Testis (tissue), 2 donors: ENCODE results near the gene CEP83.

Experiments used
- CTCF ChIP-seq, 3 experiments: fragments of 450-650 bp in 2 of 3; fragments of 200-600 bp in 1 of 3; sonication (generic) in 1 of 3; IDR thresholded peaks; one replicate each; pipeline ENCODE4 v1.5.1; 2016 to 2019; ENCODE audit warnings: antibody characterized with exemption in 3 of 3, mild to moderate bottlenecking in 2 of 3, moderate library complexity in 1 of 3
- POLR2A ChIP-seq: fragments of 450-650 bp; IDR thresholded peaks from one replicate; pipeline ENCODE4 v1.6.1; 2017; ENCODE audit warnings: antibody characterized with exemption, mild to moderate bottlenecking, moderate library complexity

GRCh38 chr12:94372461-94372860 lies 87.2 kb downstream of the CEP83 start:
- TF ChIP-seq POLR2A (no peak), CTCF (IDR thresholded peaks at IDR 0.05) (no peak)
